DND-41 (cell line): ENCODE measurements around the gene ATXN3.
"Not testable (repeated sequence)": the region's sequence is repeated elsewhere in the genome, so short reads cannot be mapped to it uniquely, and the experiment has no call there.

Experiments used
- CTCF ChIP-seq: IDR thresholded peaks from 2 replicates; pipeline ENCODE4 v1.5.1; 2012; ENCODE audit warnings: borderline replicate concordance, low read length, moderate library complexity, mild to moderate bottlenecking; ENCODE audit not compliant: poor library complexity, severe bottlenecking; ENCODE audit errors: extremely low read depth
- EZH2 ChIP-seq: IDR thresholded peaks from 3 replicates; pipeline ENCODE4 v1.6.1; 2012; ENCODE audit warnings: borderline replicate concordance, low read depth, mild to moderate bottlenecking, moderate library complexity, low read length, inconsistent platforms; ENCODE audit not compliant: severe bottlenecking

DNA sequence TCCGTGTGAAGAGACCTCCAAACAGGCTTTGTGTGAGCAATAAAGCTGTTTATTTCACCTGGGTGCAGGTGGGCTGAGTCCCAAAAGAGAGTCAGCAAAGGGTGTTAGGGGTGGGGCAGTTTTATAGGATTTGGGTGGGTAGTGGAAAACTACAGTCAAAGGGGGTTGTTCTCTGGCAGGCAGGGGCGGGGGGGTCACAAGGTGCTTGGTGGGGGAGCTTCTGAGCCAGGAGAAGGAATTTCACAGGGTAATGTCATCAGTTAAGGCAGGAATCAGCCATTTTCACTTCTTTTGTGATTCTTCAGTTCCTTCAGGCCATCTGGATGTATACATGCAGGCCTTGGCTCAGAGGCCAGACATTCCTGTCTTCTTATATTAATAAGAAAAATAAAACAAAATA lies 64.6 kb downstream of the ATXN3 start:
- not testable (repeated sequence) for TF ChIP-seq CTCF, EZH2
